ENCODE measurements around the gene ACKR3.

GRCh38 chr2:236573066-236573929, 3.7 kb downstream of the ACKR3 start:
- TF ChIP-seq CTCF (IDR thresholded peaks at IDR 0.05; ENCODE audit: insufficient read depth, low read length) (no peak), GABPA (IDR thresholded peaks at IDR 0.05; ENCODE audit: low read depth) (no peak)
